ENCODE data around the gene CEACAM18. TPM values are rescaled to one million over a fixed set of nuclear protein-coding genes. Genes with fewer than 3 reads are reported as not detected.

The CEACAM18 gene
- total RNA-seq, 1 donor from 2014 or later = not detected

DNA sequence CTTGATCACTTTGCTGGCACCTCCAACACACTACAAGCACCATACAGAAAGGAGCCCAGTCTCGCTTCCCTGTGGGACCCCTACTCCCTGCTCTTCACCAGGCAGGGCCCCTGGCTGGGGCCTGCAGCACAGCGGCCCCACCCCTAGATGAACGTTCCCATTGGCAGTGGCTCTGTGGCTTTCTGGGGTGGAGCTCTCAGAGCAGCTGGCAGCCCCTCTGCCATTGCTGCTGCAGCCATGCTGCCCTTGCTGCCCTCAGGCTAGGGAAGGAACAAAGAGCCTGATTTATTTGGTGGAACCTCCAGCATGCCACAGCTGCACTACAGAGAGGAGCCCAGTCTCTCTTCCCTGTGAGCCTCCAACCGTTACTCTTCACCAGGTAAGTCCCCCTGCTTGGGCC lies 47.3 kb downstream of the CEACAM18 start:
- no peak overlapping the region for H3K4me3 ChIP-seq
- no peaks in the 10 kb centered on the region for H3K36me3 ChIP-seq
- DNase-seq (ENCODE audit: low spot score in 2 of 2) = no peak
- TF ChIP-seq, protein P1, sequence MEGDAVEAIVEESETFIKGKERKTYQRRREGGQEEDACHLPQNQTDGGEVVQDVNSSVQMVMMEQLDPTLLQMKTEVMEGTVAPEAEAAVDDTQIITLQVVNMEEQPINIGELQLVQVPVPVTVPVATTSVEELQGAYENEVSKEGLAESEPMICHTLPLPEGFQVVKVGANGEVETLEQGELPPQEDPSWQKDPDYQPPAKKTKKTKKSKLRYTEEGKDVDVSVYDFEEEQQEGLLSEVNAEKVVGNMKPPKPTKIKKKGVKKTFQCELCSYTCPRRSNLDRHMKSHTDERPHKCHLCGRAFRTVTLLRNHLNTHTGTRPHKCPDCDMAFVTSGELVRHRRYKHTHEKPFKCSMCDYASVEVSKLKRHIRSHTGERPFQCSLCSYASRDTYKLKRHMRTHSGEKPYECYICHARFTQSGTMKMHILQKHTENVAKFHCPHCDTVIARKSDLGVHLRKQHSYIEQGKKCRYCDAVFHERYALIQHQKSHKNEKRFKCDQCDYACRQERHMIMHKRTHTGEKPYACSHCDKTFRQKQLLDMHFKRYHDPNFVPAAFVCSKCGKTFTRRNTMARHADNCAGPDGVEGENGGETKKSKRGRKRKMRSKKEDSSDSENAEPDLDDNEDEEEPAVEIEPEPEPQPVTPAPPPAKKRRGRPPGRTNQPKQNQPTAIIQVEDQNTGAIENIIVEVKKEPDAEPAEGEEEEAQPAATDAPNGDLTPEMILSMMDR (IDR thresholded peaks at IDR 0.05) = no peak
- no peak overlapping the region for H3K27ac ChIP-seq
- no peaks in the 10 kb centered on the region for H3K9me3 ChIP-seq
- intact Hi-C loops (cut with DNase I) = no loop called here
- no peaks in the 10 kb centered on the region for H3K27me3 ChIP-seq
- H3K4me1 ChIP-seq = no peaks in the 10 kb centered on the region

DNA sequence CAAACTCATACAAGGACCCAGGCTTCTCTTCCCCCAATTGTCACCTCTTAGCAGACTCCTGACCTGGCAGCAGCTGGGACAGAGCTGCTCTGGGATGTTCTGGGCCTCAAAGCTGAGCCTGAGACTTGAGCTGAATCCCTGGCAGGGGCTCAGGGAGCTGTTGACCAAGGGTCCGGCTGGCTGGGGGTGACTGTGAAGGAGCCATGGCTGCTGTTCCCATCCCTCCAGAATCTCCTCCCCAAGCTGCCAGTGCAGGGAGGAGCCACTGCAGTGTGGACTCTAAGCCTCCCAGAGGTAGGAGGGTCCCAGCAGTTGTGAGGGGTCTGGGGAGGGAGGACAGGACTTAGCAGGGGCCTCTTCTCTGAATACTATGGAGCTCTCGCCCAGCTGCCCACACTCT lies 51.0 kb downstream of the CEACAM18 start:
- Histone ChIP-seq H3K36me3 (no peaks in the 10 kb centered on the region), H3K9me3 (no peaks in the 10 kb centered on the region), H3K27ac (no peak overlapping the region), H3K4me3 (no peak overlapping the region), H3K27me3 (no peaks in the 10 kb centered on the region), H3K4me1 (no peaks in the 10 kb centered on the region)
- intact Hi-C loops (cut with DNase I) = no loop called here
- TF ChIP-seq, protein P1 (IDR thresholded peaks at IDR 0.05) = no peak
- DNase-seq (ENCODE audit: low spot score in 2 of 2) = no peak

DNA sequence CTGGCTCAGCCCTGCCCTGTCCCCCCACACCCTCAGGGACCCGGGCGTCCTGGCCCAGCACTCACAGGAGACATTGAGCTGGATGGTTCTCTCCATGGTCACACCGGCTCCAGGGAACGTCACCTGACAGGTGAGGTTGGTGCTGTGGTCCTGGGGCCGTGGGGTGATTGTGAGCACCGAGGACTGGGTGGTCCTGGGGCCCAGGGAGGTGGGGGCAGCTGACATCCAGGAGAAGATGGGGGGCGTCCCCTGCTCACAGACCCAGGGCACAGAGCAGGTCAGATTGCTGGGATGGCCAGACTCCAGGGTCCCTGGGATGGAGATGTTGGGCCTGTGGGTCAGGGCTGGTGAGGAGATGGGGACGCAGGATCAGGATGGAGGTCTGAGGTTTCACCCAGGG lies 52.3 kb downstream of the CEACAM18 start:
- Histone ChIP-seq H3K4me1 (no peaks in the 10 kb centered on the region), H3K36me3 (no peaks in the 10 kb centered on the region), H3K4me3 (no peak overlapping the region), H3K27me3 (no peaks in the 10 kb centered on the region), H3K27ac (no peak overlapping the region), H3K9me3 (peaks cover 0 to 9% of the 10 kb centered on the region in 2 donors)
- TF ChIP-seq, protein P1 (IDR thresholded peaks at IDR 0.05) = no peak
- no peak for DNase-seq (ENCODE audit: low spot score in 2 of 2)
- intact Hi-C loops (cut with DNase I) = no loop called here

DNA sequence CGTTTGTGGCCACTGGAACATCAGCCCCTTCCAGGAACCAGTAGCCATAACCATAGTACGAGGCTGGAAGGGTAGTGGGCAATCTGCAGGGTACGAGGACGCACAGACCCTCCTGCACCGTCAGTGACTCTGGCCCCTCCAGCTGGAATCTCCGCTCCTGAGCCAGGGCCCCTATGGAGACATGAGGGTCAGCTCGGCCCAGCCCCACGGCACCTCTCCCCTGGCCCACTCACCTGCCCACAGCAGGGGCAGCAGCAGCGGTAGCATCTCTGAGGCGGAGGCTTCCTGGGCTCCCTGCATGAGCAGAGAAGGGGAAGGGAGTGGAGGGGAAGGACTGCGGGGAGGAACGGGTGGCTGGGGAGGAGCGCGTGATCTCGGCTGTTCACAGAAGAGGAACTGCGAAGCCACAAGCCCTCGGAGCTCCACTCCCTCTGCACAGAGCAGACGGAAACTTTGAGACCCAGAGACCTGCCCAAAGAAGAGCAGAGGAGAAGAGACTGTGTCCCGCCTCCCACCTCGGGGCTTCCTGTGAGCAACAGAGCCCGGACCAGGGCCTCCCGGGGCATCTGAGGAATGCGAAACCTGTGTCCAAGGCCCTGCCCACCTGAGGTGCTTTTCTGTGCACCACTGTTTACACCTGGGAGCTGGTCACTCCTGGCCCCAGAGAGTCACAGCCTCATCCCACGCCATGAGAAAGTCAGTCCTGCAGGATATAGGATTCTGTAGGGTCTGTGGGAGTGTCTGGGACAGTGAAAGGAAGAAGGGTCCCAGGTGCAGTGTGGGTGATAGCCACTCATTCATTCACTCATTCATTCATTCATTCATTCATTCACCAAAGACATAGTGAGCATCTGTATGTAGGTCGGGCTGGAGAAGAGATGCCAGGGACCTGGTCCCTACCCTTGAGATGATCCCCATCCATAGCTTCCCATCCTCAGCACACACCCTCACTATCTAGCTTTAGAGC lies 53.3 kb downstream of the CEACAM18 start, which contains the start of gene SIGLEC6:
Gene SIGLEC6, minus strand, starts transcription at position 322 of the 967 bp plus-strand sequence. Its CDS starts 22 bp downstream, at position 300.
- peak; percentile 44 to 77 for DNase-seq (ENCODE audit: low spot score in 2 of 2)
- Histone ChIP-seq H3K4me1 (no peaks in the 10 kb centered on the region), H3K36me3 (no peaks in the 10 kb centered on the region), H3K27ac (no peak within 1 kb of the TSS), H3K9me3 (peaks cover 0 to 15% of the 10 kb centered on the region in 2 donors), H3K27me3 (no peaks in the 10 kb centered on the region), H3K4me3 (no peak within 1 kb of the TSS)
- TF ChIP-seq, protein P1 (IDR thresholded peaks at IDR 0.05) = no peak
- intact Hi-C loops (cut with DNase I) = no loop called here

DNA sequence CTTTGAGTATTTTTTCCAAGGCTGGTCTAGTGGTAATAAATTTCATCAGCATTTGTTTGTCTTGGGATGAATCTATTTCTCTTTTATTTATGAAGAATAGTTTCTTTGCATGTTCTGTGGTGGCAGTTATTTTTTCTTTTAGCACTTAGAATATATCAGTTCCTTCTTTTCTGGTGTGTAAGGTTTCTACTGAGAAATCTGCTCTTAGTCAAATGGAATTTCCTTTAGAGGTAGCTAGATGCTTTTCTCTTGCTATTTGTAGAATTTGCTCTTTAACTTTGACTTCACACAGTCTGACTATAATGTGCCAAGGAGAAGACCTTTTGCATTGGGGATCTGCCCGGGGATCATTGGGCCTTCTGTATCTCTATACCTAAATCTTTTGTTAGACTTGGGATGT lies 57.2 kb downstream of the CEACAM18 start:
- Histone ChIP-seq H3K4me3 (no peak overlapping the region), H3K27me3 (no peaks in the 10 kb centered on the region), H3K27ac (no peak overlapping the region), H3K9me3 (peaks cover 0 to 15% of the 10 kb centered on the region in 2 donors), H3K36me3 (no peaks in the 10 kb centered on the region), H3K4me1 (no peaks in the 10 kb centered on the region)
- DNase-seq (ENCODE audit: low spot score in 2 of 2) = no peak
- intact Hi-C loops (cut with DNase I) = no loop called here
- TF ChIP-seq, protein P1 (IDR thresholded peaks at IDR 0.05) = no peak

Data from ascending aorta (tissue), 2 donors.